K562 (cell line): ENCODE data around the gene ADGRE1. TPM values are rescaled to one million over a fixed set of nuclear protein-coding genes. Genes with fewer than 3 reads are reported as not detected.

Experiments used
- ATAC-seq: fragments of 200-7000 bp; cut with Tn5 transposase; 3 replicates; pipeline ENCODE4 v1.9.1; 2020; ENCODE audit warnings: moderate library complexity
- BruUV-seq: library from RNA; stranded (reverse); fragments of 400-500 nt; replicated peaks from 2 replicates; lab custom pipeline; 2021; lab: Mats Ljungman, UMichigan
- CTCF ChIA-PET: fragments of 300-600 bp; formaldehyde crosslinking; extraction: SDS; loops from one replicate; lab custom pipeline; 2021; ENCODE audit warnings: low intra/inter-chr PET ratio; lab: Yijun Ruan, JAX
- POLR2A ChIA-PET: fragments of 300-600, 350-650 bp; sonication (Branson Sonifier 250); formaldehyde crosslinking; extraction: SDS; loops from one replicate; lab custom pipeline; 2021; ENCODE audit warnings: antibody characterized with exemption, inconsistent platforms; lab: Yijun Ruan, JAX
- DNase-seq, 4 experiments: peaks; one replicate each; pipeline versions ENCODE4 v3.0.0 to v3.0.0-alpha.2; 2011 to 2018; ENCODE audit warnings: low spot score in 3 of 4, mixed read lengths in 3 of 4; ENCODE audit errors: extremely low read depth in 1 of 4
- FAIRE-seq: peaks from 2 replicates; lab custom pipeline; 2011; peaks lifted over from hg19 to GRCh38; lab: Jason Lieb, UNC
- H2AFZ ChIP-seq: 2 replicates; pipeline ENCODE4 v1.6.0; 2011; ENCODE audit warnings: low read depth, low read length, control low read depth, inconsistent platforms
- H3K27ac ChIP-seq: fragments of 200-600 bp; 3 replicates; pipeline ENCODE4 v1.8.0; 2011; ENCODE audit warnings: low read depth, mild to moderate bottlenecking, control low read depth, inconsistent platforms, low read length, moderate library complexity, mixed read lengths; ENCODE audit errors: extremely low read depth
- H3K27me3 ChIP-seq, 2 experiments: fragments of 300-600 bp in 1 of 2; 2 replicates in 1 of 2; 3 replicates in 1 of 2; pipeline versions ENCODE4 v1.6.0 to v1.8.0; 2011; ENCODE audit warnings: inconsistent platforms in 2 of 2, low read length in 2 of 2, mild to moderate bottlenecking in 1 of 2, mixed read lengths in 1 of 2, moderate library complexity in 1 of 2; ENCODE audit not compliant: control insufficient read depth in 2 of 2, insufficient read depth in 2 of 2
- H3K36me3 ChIP-seq: fragments of 300-600 bp; 3 replicates; pipeline ENCODE4 v1.8.0; 2011; ENCODE audit warnings: mild to moderate bottlenecking, low read length, inconsistent platforms; ENCODE audit not compliant: control insufficient read depth, insufficient read depth
- H3K4me1 ChIP-seq, 2 experiments: fragments of 200-600 bp in 1 of 2; replicated peaks in 1 of 2; 2 replicates in 1 of 2; 3 replicates in 1 of 2; pipeline versions ENCODE4 v1.5.1 to v1.8.0; 2011; ENCODE audit warnings: inconsistent platforms in 2 of 2, low read length in 2 of 2, mild to moderate bottlenecking in 1 of 2, mixed read lengths in 1 of 2, moderate library complexity in 1 of 2; ENCODE audit not compliant: control insufficient read depth in 2 of 2, insufficient read depth in 2 of 2
- H3K4me2 ChIP-seq: 2 replicates; pipeline ENCODE4 v1.6.1; 2011; ENCODE audit warnings: low read length, control low read depth, inconsistent platforms, mixed read lengths; ENCODE audit not compliant: insufficient read depth
- H3K4me3 ChIP-seq: fragments of 200-600 bp; sonication (generic), shearing (Covaris generic); 2 replicates; pipeline ENCODE4 v1.5.1; 2016; ENCODE audit warnings: control low read depth, inconsistent platforms
- H3K79me2 ChIP-seq: fragments of 200-600 bp; 3 replicates; pipeline ENCODE4 v1.8.0; 2011; ENCODE audit warnings: low read length, inconsistent platforms; ENCODE audit not compliant: control insufficient read depth, insufficient read depth
- H3K9ac ChIP-seq, 2 experiments: 2 replicates each; pipeline versions ENCODE4 v1.6.0 to v1.6.1; 2011; ENCODE audit warnings: low read depth in 2 of 2, low read length in 2 of 2, control low read depth in 1 of 2, inconsistent platforms in 1 of 2, mild to moderate bottlenecking in 1 of 2, mixed read lengths in 1 of 2; ENCODE audit not compliant: insufficient read depth in 1 of 2
- H3K9me1 ChIP-seq: one replicate; pipeline ENCODE4 v1.6.0; 2011; ENCODE audit warnings: inconsistent platforms, mild to moderate bottlenecking, low read length, moderate library complexity; ENCODE audit not compliant: control insufficient read depth, insufficient read depth
- H3K9me3 ChIP-seq: replicated peaks from 2 replicates; pipeline ENCODE4 v1.5.1; 2011; ENCODE audit warnings: low read depth, low read length, inconsistent platforms; ENCODE audit not compliant: control insufficient read depth, insufficient read depth
- H4K20me1 ChIP-seq: replicated peaks from 2 replicates; pipeline ENCODE4 v1.6.1; 2011; ENCODE audit warnings: low read length, inconsistent platforms, mixed read lengths; ENCODE audit not compliant: control insufficient read depth, insufficient read depth
- SAP30 ChIP-seq: fragments of 200-600 bp; sonication (generic); IDR thresholded peaks from 2 replicates; pipeline ENCODE4 v1.6.1; 2012; ENCODE audit warnings: borderline replicate concordance, low read depth, mild to moderate bottlenecking, moderate library complexity, low read length, control low read depth, inconsistent platforms; ENCODE audit not compliant: insufficient read depth, poor library complexity, severe bottlenecking
- WGBS: fragments of 100-300 bp; shearing (Covaris generic); methylation state at CpG from one replicate; pipeline ENCODE4 v1.1.6; 2016; ENCODE audit warnings: low coverage, mixed read lengths; ENCODE audit not compliant: insufficient coverage; ENCODE audit errors: missing lambda C conversion rate; 5-methylcytosine and 5-hydroxymethylcytosine counted together
- in situ Hi-C: fragments of 300-500 bp; cut with MboI; formaldehyde crosslinking; loops from 4 replicates; pipeline ENCODE4 v1.15.0; 2018; ENCODE audit warnings: inconsistent platforms, mixed read lengths
- intact Hi-C: fragments of 100-400 bp; cut with micrococcal nuclease; formaldehyde crosslinking; loops from 2 replicates; pipeline ENCODE4 v1.14.2; 2022
- polyA plus RNA-seq, 8 experiments: library from polyadenylated mRNA; depleted of rRNA in 4 of 8; stranded (reverse) in 5 of 8; unstranded in 3 of 8; fragments of >200 nt; fragmentation: Nextera tagmentation in 2 of 8; fragmentation: Illumina TruSeq in 1 of 8; extraction: Ambion mirVana in 2 of 8; extraction: Trizol in 1 of 8; gene quantifications; 2 replicates each; pipeline versions ENCODE4 v1.2.1 to v1.2.3, GENCODE V29; 2011 to 2014; ENCODE audit warnings: inconsistent platforms in 1 of 8, missing spikeins in 1 of 8
- small RNA-seq: library from RNA; depleted of rRNA; stranded (forward); fragments of <200 nt; gene quantifications from one replicate; pipeline ENCODE3, GENCODE V24; 2014
- total RNA-seq, 7 experiments: library from RNA; depleted of rRNA in 6 of 7; stranded (reverse); fragments of >200 nt in 6 of 7; fragmentation: Illumina TruSeq in 2 of 7; extraction: Trizol in 2 of 7; gene quantifications; 2 replicates each; pipeline versions ENCODE4 v1.2.1 to v1.2.3, GENCODE V29; 2011 to 2021; ENCODE audit warnings: low replicate concordance in 1 of 7
- TF ChIP-seq, protein P1 (sequence below): sonication (generic); formaldehyde crosslinking; IDR thresholded peaks from 2 replicates; pipeline ENCODE4 v1.9.0; 2022; ENCODE audit warnings: mild to moderate bottlenecking, missing genetic modification reagents

ADGRE1 gene
- total and polyA plus RNA-seq, 9 of the 15 experiments (the other 6 are each of a cell fraction or from before 2014, with no cell fraction given): 0.09 to 0.49 (median 0.25) TPM; not detected in 1

DNA sequence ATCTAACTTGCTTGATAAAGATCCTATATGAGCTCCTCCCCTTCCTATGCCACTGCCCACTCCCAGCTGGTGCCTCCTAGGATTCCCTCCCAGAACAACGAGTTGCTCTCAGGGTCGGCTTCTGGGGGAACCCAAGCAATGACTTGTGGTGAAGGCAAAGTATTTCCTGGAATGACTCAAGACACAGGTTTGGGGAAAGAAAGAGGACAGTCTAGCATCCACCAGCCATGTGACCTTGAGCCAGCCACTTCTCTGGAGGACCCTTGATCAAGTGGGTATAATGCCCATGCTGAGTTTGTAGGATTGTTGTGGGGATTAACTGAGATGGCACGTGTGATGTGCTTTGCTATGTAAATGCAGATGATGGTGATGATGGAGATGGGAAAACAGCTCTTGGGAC, 100.9 kb downstream of the ADGRE1 start:
- Histone ChIP-seq H3K4me3 (no peak overlapping the region), H4K20me1 (no peaks in the 10 kb centered on the region), H3K27me3 (peaks cover 0 to 21% of the 10 kb centered on the region in 2 experiments; a peak in 2 of 5 replicates), H3K4me2 (no peak overlapping the region), H3K36me3 (no peaks in the 10 kb centered on the region), H3K27ac (no peak overlapping the region), H2AFZ (no peak overlapping the region), H3K9me1 (no peaks in the 10 kb centered on the region), H3K9me3 (peaks cover 1% of the 10 kb centered on the region; the same call in 1 of the 2 replicates), H3K79me2 (no peaks in the 10 kb centered on the region), H3K4me1 (no peaks in the 10 kb centered on the region), H3K9ac (no peak overlapping the region)
- BruUV-seq: no TSS peak
- no peak for ATAC-seq
- no peak for DNase-seq
- intact Hi-C loops (no loop called here), in situ Hi-C loops (no loop called here)
- ChIA-PET POLR2A (interaction anchor here (1.1 to 1.5 kb wide), 2 partner anchors 10 to 17 kb away, joined by 3 to 4 read pairs; no protein-coding TSS in a partner anchor), CTCF (no interaction called here)
- no peak for FAIRE-seq
- WGBS: 0% methylated on average over 3 of the region's 3 CpGs
- TF ChIP-seq, protein P1, sequence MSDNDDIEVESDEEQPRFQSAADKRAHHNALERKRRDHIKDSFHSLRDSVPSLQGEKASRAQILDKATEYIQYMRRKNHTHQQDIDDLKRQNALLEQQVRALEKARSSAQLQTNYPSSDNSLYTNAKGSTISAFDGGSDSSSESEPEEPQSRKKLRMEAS: no peak
- no peak for TF ChIP-seq SAP30

Small RNA genes lying within 50 kb of the gene (small RNA-seq; reads per million reads assigned to genes)
- gene RF00017: not detected

Other genes starting within 250 kb of the ADGRE1 start
Only the 7 nearest of the 12 such genes appear.
- 23.8 and 33.5 TPM in 2 replicates for gene GPR108, start 150.0 kb upstream of the ADGRE1 start, total RNA-seq (2014; rRNA removed)
- 12.3 and 16.4 TPM in 2 replicates for gene GPR108, start 150.0 kb upstream of the ADGRE1 start, total RNA-seq (2014; rRNA removed; fragmentation: Illumina TruSeq; extraction: Trizol)
- gene GPR108, start 150.0 kb upstream of the ADGRE1 start, total RNA-seq (2015; rRNA removed; fragmentation: Illumina TruSeq; extraction: Trizol): 21.9 and 24.4 TPM in 2 replicates
- gene GPR108, start 150.0 kb upstream of the ADGRE1 start, total RNA-seq (2021): 31.1 and 33.1 TPM in 2 replicates
- gene GPR108, start 150.0 kb upstream of the ADGRE1 start, polyA plus RNA-seq (2011; rRNA removed): 29.8 and 46.5 TPM in 2 replicates
- 32.3 and 33.2 TPM in 2 replicates for gene GPR108, start 150.0 kb upstream of the ADGRE1 start, polyA plus RNA-seq (2014; fragmentation: Illumina TruSeq; extraction: Trizol)
- gene GPR108, start 150.0 kb upstream of the ADGRE1 start, polyA plus RNA-seq (2014; fragmentation: Nextera tagmentation; extraction: Ambion mirVana): 1 to 10 TPM; 2.4 to 6.1 TPM
- gene GPR108, start 150.0 kb upstream of the ADGRE1 start, polyA plus RNA-seq (2014; rRNA removed): 32.9 and 36.4 TPM in 2 replicates
- gene TRIP10, start 147.9 kb upstream of the ADGRE1 start, total RNA-seq (2014; rRNA removed): 57.4 and 61.8 TPM in 2 replicates
- 23.6 and 29.4 TPM in 2 replicates for gene TRIP10, start 147.9 kb upstream of the ADGRE1 start, total RNA-seq (2014; rRNA removed; fragmentation: Illumina TruSeq; extraction: Trizol)
- gene TRIP10, start 147.9 kb upstream of the ADGRE1 start, total RNA-seq (2015; rRNA removed; fragmentation: Illumina TruSeq; extraction: Trizol): 34.6 and 36.1 TPM in 2 replicates
- 59.1 and 63.2 TPM in 2 replicates for gene TRIP10, start 147.9 kb upstream of the ADGRE1 start, total RNA-seq (2021)
- 29.1 and 39.3 TPM in 2 replicates for gene TRIP10, start 147.9 kb upstream of the ADGRE1 start, polyA plus RNA-seq (2011; rRNA removed)
- 56.2 and 56.7 TPM in 2 replicates for gene TRIP10, start 147.9 kb upstream of the ADGRE1 start, polyA plus RNA-seq (2014; fragmentation: Illumina TruSeq; extraction: Trizol)
- 1 to 10 TPM; 1.2 to 2.7 TPM for gene TRIP10, start 147.9 kb upstream of the ADGRE1 start, polyA plus RNA-seq (2014; fragmentation: Nextera tagmentation; extraction: Ambion mirVana)
- gene TRIP10, start 147.9 kb upstream of the ADGRE1 start, polyA plus RNA-seq (2014; rRNA removed): 66.6 and 66.8 TPM in 2 replicates
- 20.0 and 25.9 TPM in 2 replicates for gene SH2D3A, start 120.1 kb upstream of the ADGRE1 start, total RNA-seq (2014; rRNA removed)
- 3.0 and 4.8 TPM in 2 replicates for gene SH2D3A, start 120.1 kb upstream of the ADGRE1 start, total RNA-seq (2014; rRNA removed; fragmentation: Illumina TruSeq; extraction: Trizol)
- 8.6 and 8.9 TPM in 2 replicates for gene SH2D3A, start 120.1 kb upstream of the ADGRE1 start, total RNA-seq (2015; rRNA removed; fragmentation: Illumina TruSeq; extraction: Trizol)
- 19.4 and 26.3 TPM in 2 replicates for gene SH2D3A, start 120.1 kb upstream of the ADGRE1 start, total RNA-seq (2021)
- 8.7 and 13.4 TPM in 2 replicates for gene SH2D3A, start 120.1 kb upstream of the ADGRE1 start, polyA plus RNA-seq (2011; rRNA removed)
- 9.6 and 17.7 TPM in 2 replicates for gene SH2D3A, start 120.1 kb upstream of the ADGRE1 start, polyA plus RNA-seq (2014; fragmentation: Illumina TruSeq; extraction: Trizol)
- gene SH2D3A, start 120.1 kb upstream of the ADGRE1 start, polyA plus RNA-seq (2014; fragmentation: Nextera tagmentation; extraction: Ambion mirVana): under 1 TPM; 0.75 to 0.83 TPM
- gene SH2D3A, start 120.1 kb upstream of the ADGRE1 start, polyA plus RNA-seq (2014; rRNA removed): 19.8 and 24.8 TPM in 2 replicates
- gene VAV1, start 114.9 kb upstream of the ADGRE1 start, total RNA-seq (2014; rRNA removed): 13.6 and 13.7 TPM in 2 replicates
- gene VAV1, start 114.9 kb upstream of the ADGRE1 start, total RNA-seq (2014; rRNA removed; fragmentation: Illumina TruSeq; extraction: Trizol): 8.7 and 9.4 TPM in 2 replicates
- 19.1 and 19.7 TPM in 2 replicates for gene VAV1, start 114.9 kb upstream of the ADGRE1 start, total RNA-seq (2015; rRNA removed; fragmentation: Illumina TruSeq; extraction: Trizol)
- gene VAV1, start 114.9 kb upstream of the ADGRE1 start, total RNA-seq (2021): 17.3 and 20.1 TPM in 2 replicates
- gene VAV1, start 114.9 kb upstream of the ADGRE1 start, polyA plus RNA-seq (2011; rRNA removed): 8.4 and 18.5 TPM in 2 replicates
- 12.4 and 13.3 TPM in 2 replicates for gene VAV1, start 114.9 kb upstream of the ADGRE1 start, polyA plus RNA-seq (2014; fragmentation: Illumina TruSeq; extraction: Trizol)
- gene VAV1, start 114.9 kb upstream of the ADGRE1 start, polyA plus RNA-seq (2014; fragmentation: Nextera tagmentation; extraction: Ambion mirVana): 1 to 10 TPM in 1 of 2 experiments, under 1 TPM in 1; 0.46 to 1.3 TPM
- 10.9 and 11.1 TPM in 2 replicates for gene VAV1, start 114.9 kb upstream of the ADGRE1 start, polyA plus RNA-seq (2014; rRNA removed)
- gene MBD3L2B, start 133.9 kb downstream of the ADGRE1 start, total RNA-seq (2014; rRNA removed): not detected in 2 replicates
- not detected in 2 replicates for gene MBD3L2B, start 133.9 kb downstream of the ADGRE1 start, total RNA-seq (2014; rRNA removed; fragmentation: Illumina TruSeq; extraction: Trizol)
- gene MBD3L2B, start 133.9 kb downstream of the ADGRE1 start, total RNA-seq (2015; rRNA removed; fragmentation: Illumina TruSeq; extraction: Trizol): not detected in 2 replicates
- gene MBD3L2B, start 133.9 kb downstream of the ADGRE1 start, total RNA-seq (2021): not detected in 2 replicates
- not detected in 2 replicates for gene MBD3L2B, start 133.9 kb downstream of the ADGRE1 start, polyA plus RNA-seq (2011; rRNA removed)
- gene MBD3L2B, start 133.9 kb downstream of the ADGRE1 start, polyA plus RNA-seq (2014; fragmentation: Illumina TruSeq; extraction: Trizol): not detected in 2 replicates
- not detected for gene MBD3L2B, start 133.9 kb downstream of the ADGRE1 start, polyA plus RNA-seq (2014; fragmentation: Nextera tagmentation; extraction: Ambion mirVana)
- not detected in 2 replicates for gene MBD3L2B, start 133.9 kb downstream of the ADGRE1 start, polyA plus RNA-seq (2014; rRNA removed)
- gene MBD3L5, start 143.0 kb downstream of the ADGRE1 start, total RNA-seq (2014; rRNA removed): not detected in 2 replicates
- not detected in 2 replicates for gene MBD3L5, start 143.0 kb downstream of the ADGRE1 start, total RNA-seq (2014; rRNA removed; fragmentation: Illumina TruSeq; extraction: Trizol)
- not detected in 2 replicates for gene MBD3L5, start 143.0 kb downstream of the ADGRE1 start, total RNA-seq (2015; rRNA removed; fragmentation: Illumina TruSeq; extraction: Trizol)
- not detected in 2 replicates for gene MBD3L5, start 143.0 kb downstream of the ADGRE1 start, total RNA-seq (2021)
- gene MBD3L5, start 143.0 kb downstream of the ADGRE1 start, polyA plus RNA-seq (2011; rRNA removed): not detected in 2 replicates
- gene MBD3L5, start 143.0 kb downstream of the ADGRE1 start, polyA plus RNA-seq (2014; fragmentation: Illumina TruSeq; extraction: Trizol): not detected in 2 replicates
- gene MBD3L5, start 143.0 kb downstream of the ADGRE1 start, polyA plus RNA-seq (2014; fragmentation: Nextera tagmentation; extraction: Ambion mirVana): not detected
- gene MBD3L5, start 143.0 kb downstream of the ADGRE1 start, polyA plus RNA-seq (2014; rRNA removed): not detected in 2 replicates
- gene MBD3L4, start 152.6 kb downstream of the ADGRE1 start, total RNA-seq (2014; rRNA removed): not detected in 2 replicates
- gene MBD3L4, start 152.6 kb downstream of the ADGRE1 start, total RNA-seq (2014; rRNA removed; fragmentation: Illumina TruSeq; extraction: Trizol): not detected in 2 replicates
- gene MBD3L4, start 152.6 kb downstream of the ADGRE1 start, total RNA-seq (2015; rRNA removed; fragmentation: Illumina TruSeq; extraction: Trizol): not detected in 2 replicates
- not detected in 2 replicates for gene MBD3L4, start 152.6 kb downstream of the ADGRE1 start, total RNA-seq (2021)
- not detected in 2 replicates for gene MBD3L4, start 152.6 kb downstream of the ADGRE1 start, polyA plus RNA-seq (2011; rRNA removed)
- gene MBD3L4, start 152.6 kb downstream of the ADGRE1 start, polyA plus RNA-seq (2014; fragmentation: Illumina TruSeq; extraction: Trizol): not detected in 2 replicates
- gene MBD3L4, start 152.6 kb downstream of the ADGRE1 start, polyA plus RNA-seq (2014; fragmentation: Nextera tagmentation; extraction: Ambion mirVana): not detected
- gene MBD3L4, start 152.6 kb downstream of the ADGRE1 start, polyA plus RNA-seq (2014; rRNA removed): not detected in 2 replicates